Neural progenitor cell (in vitro differentiated cells): ENCODE measurements around the gene KIFBP. TPM values are rescaled to one million over a fixed set of nuclear protein-coding genes. Genes with fewer than 3 reads are reported as not detected.

Source experiments
- DNase-seq: peaks from one replicate; pipeline ENCODE4 v3.0.0-alpha.2; 2016; ENCODE audit warnings: low spot score
- H2AFZ ChIP-seq: fragments of 200-600 bp; sonication (generic); replicated peaks from 2 replicates; pipeline ENCODE4 v1.6.1; 2016; ENCODE audit warnings: antibody characterized with exemption
- H3F3A ChIP-seq: fragments of 200-600 bp; sonication (generic); 2 replicates; pipeline ENCODE4 v1.6.1; 2016; ENCODE audit warnings: antibody characterized with exemption, low read depth
- H3K27ac ChIP-seq: fragments of 200-600 bp; sonication (generic); 2 replicates; pipeline ENCODE4 v1.5.1; 2016; ENCODE audit warnings: mild to moderate bottlenecking
- H3K27me3 ChIP-seq: fragments of 200-600 bp; sonication (generic); 2 replicates; pipeline ENCODE4 v1.6.1; 2016; ENCODE audit warnings: mild to moderate bottlenecking, moderate library complexity
- H3K36me3 ChIP-seq: fragments of 200-600 bp; sonication (generic); 2 replicates; pipeline ENCODE4 v1.5.1; 2016
- H3K4me1 ChIP-seq: fragments of 200-600 bp; sonication (generic); 2 replicates; pipeline ENCODE4 v1.6.1; 2016; ENCODE audit warnings: mixed run types
- H3K4me2 ChIP-seq: fragments of 200-600 bp; sonication (generic); 2 replicates; pipeline ENCODE4 v1.6.1; 2016
- H3K4me3 ChIP-seq: fragments of 200-600 bp; sonication (generic); 2 replicates; pipeline ENCODE4 v1.5.1; 2016
- H3K79me2 ChIP-seq: fragments of 200-600 bp; sonication (generic); 2 replicates; pipeline ENCODE4 v1.6.1; 2016; ENCODE audit warnings: low read depth
- H3K9ac ChIP-seq: fragments of 200-600 bp; sonication (generic); 2 replicates; pipeline ENCODE4 v1.6.1; 2016
- H3K9me3 ChIP-seq: fragments of 200-600 bp; sonication (generic); 2 replicates; pipeline ENCODE4 v1.5.1; 2016; ENCODE audit warnings: low read depth
- H4K20me1 ChIP-seq: fragments of 200-600 bp; sonication (generic); 2 replicates; pipeline ENCODE4 v1.6.1; 2016; ENCODE audit warnings: low read depth
- H3K27ac Mint-ChIP-seq: 3 replicates; pipeline ENCODE4 v1.8.0; 2021; ENCODE audit warnings: mixed read lengths
- H3K27me3 Mint-ChIP-seq: 2 replicates; pipeline ENCODE4 v1.8.0; 2022; ENCODE audit warnings: low read depth, mild to moderate bottlenecking, inconsistent platforms, moderate library complexity, mixed read lengths; ENCODE audit not compliant: insufficient read depth
- H3K36me3 Mint-ChIP-seq: 3 replicates; pipeline ENCODE4 v1.8.0; 2021; ENCODE audit warnings: mixed read lengths
- H3K4me1 Mint-ChIP-seq: 3 replicates; pipeline ENCODE4 v1.8.0; 2021; ENCODE audit warnings: mixed read lengths
- H3K4me3 Mint-ChIP-seq: 3 replicates; pipeline ENCODE4 v1.8.0; 2021; ENCODE audit warnings: mild to moderate bottlenecking, moderate library complexity, mixed read lengths
- H3K9me3 Mint-ChIP-seq: 3 replicates; pipeline ENCODE4 v1.8.0; 2020; ENCODE audit warnings: mixed read lengths
- CTCF ChIP-seq: fragments of 200-600 bp; sonication (generic); IDR thresholded peaks from 2 replicates; pipeline ENCODE4 v1.5.1; 2017; ENCODE audit warnings: antibody characterized with exemption, mild to moderate bottlenecking
- EZH2 ChIP-seq: fragments of 200-600 bp; sonication (generic); IDR thresholded peaks from 2 replicates; pipeline ENCODE4 v1.6.1; 2017; ENCODE audit warnings: antibody characterized with exemption, mild to moderate bottlenecking, moderate library complexity
- EZH2phosphoT487 ChIP-seq: fragments of 200-600 bp; sonication (generic); IDR thresholded peaks from 2 replicates; pipeline ENCODE4 v1.6.1; 2017; ENCODE audit warnings: antibody characterized with exemption
- total RNA-seq: library from RNA; depleted of rRNA; stranded (reverse); fragments of >200 nt; gene quantifications from 2 replicates; pipeline ENCODE4 v1.2.3, GENCODE V29; 2015; ENCODE audit warnings: low replicate concordance

Gene KIFBP
- total RNA-seq, 1 donor from 2014 or later = 44.9 TPM

GRCh38 chr10:68957284-68957615 lies 31.4 kb upstream of the KIFBP start:
- H3K79me2 ChIP-seq = peaks cover 71% of the 10 kb centered on the region
- H3K4me2 ChIP-seq = peak overlapping the region; percentile 90
- H3K27ac Mint-ChIP-seq = peak overlapping the region; percentile 62
- peak overlapping the region; percentile 68 for H3K9ac ChIP-seq
- H3K9me3 Mint-ChIP-seq = no peaks in the 10 kb centered on the region
- peaks cover 21% of the 10 kb centered on the region for H3F3A ChIP-seq
- peaks cover 2% of the 10 kb centered on the region for H3K27me3 Mint-ChIP-seq
- H3K27ac ChIP-seq = no peak overlapping the region
- H3K4me3 ChIP-seq = peak overlapping the region; percentile 98
- no peak for DNase-seq
- TF ChIP-seq EZH2phosphoT487 (no peak), EZH2 (no peak), CTCF (no peak)
- H3K4me1 Mint-ChIP-seq = peaks cover 11% of the 10 kb centered on the region
- H2AFZ ChIP-seq = no peak overlapping the region
- peaks cover 6% of the 10 kb centered on the region for H3K36me3 Mint-ChIP-seq
- H4K20me1 ChIP-seq = peaks cover 36% of the 10 kb centered on the region
- peaks cover 24% of the 10 kb centered on the region for H3K36me3 ChIP-seq
- H3K4me3 Mint-ChIP-seq = peak overlapping the region; percentile 100
- peaks cover 8% of the 10 kb centered on the region for H3K4me1 ChIP-seq
- H3K27me3 ChIP-seq = no peaks in the 10 kb centered on the region
- H3K9me3 ChIP-seq = no peaks in the 10 kb centered on the region

- H3K79me2 ChIP-seq = peaks cover 75% of the 10 kb centered on the region
- H3K27ac ChIP-seq = no peak overlapping the region
- H4K20me1 ChIP-seq = peaks cover 38% of the 10 kb centered on the region
- H3K9me3 ChIP-seq = no peaks in the 10 kb centered on the region
- Mint-ChIP-seq H3K27me3 (peaks cover 2% of the 10 kb centered on the region), H3K4me3 (peak overlapping the region; percentile 100), H3K9me3 (no peaks in the 10 kb centered on the region), H3K27ac (peak overlapping the region; percentile 62), H3K36me3 (peaks cover 7% of the 10 kb centered on the region), H3K4me1 (peaks cover 11% of the 10 kb centered on the region)
- no peak for TF ChIP-seq EZH2phosphoT487
- no peak for TF ChIP-seq EZH2
- TF ChIP-seq CTCF = no peak
- no peak for DNase-seq
- peak overlapping the region; percentile 90 for H3K4me2 ChIP-seq
- H3K27me3 ChIP-seq = no peaks in the 10 kb centered on the region
- H3K36me3 ChIP-seq = peaks cover 25% of the 10 kb centered on the region
- no peak overlapping the region for H2AFZ ChIP-seq
- peaks cover 8% of the 10 kb centered on the region for H3K4me1 ChIP-seq
- no peak overlapping the region for H3K9ac ChIP-seq
- peaks cover 21% of the 10 kb centered on the region for H3F3A ChIP-seq
- H3K4me3 ChIP-seq = peak overlapping the region; percentile 98
These were observed 30.9 kb upstream of the KIFBP start for GRCh38 chr10:68957654-68958053.

- Histone ChIP-seq H3K4me3 (no peak overlapping the region), H3K4me1 (peaks cover 8% of the 10 kb centered on the region), H3K27me3 (no peaks in the 10 kb centered on the region), H3K9ac (no peak overlapping the region), H3K79me2 (peaks cover 71% of the 10 kb centered on the region), H3K36me3 (peaks cover 28% of the 10 kb centered on the region), H3F3A (peaks cover 16% of the 10 kb centered on the region), H2AFZ (no peak overlapping the region), H4K20me1 (peaks cover 38% of the 10 kb centered on the region), H3K4me2 (no peak overlapping the region), H3K9me3 (no peaks in the 10 kb centered on the region), H3K27ac (no peak overlapping the region)
- peaks cover 2% of the 10 kb centered on the region for H3K27me3 Mint-ChIP-seq
- H3K27ac Mint-ChIP-seq = no peak overlapping the region
- TF ChIP-seq EZH2 = no peak
- no peak overlapping the region for H3K4me3 Mint-ChIP-seq
- peaks cover 10% of the 10 kb centered on the region for H3K36me3 Mint-ChIP-seq
- H3K4me1 Mint-ChIP-seq = peaks cover 11% of the 10 kb centered on the region
- DNase-seq = no peak
- no peaks in the 10 kb centered on the region for H3K9me3 Mint-ChIP-seq
These were observed 28.7 kb upstream of the KIFBP start for GRCh38 chr10:68959695-68960527.

GRCh38 chr10:68963151-68963550 lies 25.5 kb upstream of the KIFBP start:
- Histone ChIP-seq H3K9ac (no peak overlapping the region), H3K4me2 (no peak overlapping the region), H3K4me3 (no peak overlapping the region), H3K79me2 (peaks cover 47% of the 10 kb centered on the region), H3K27me3 (no peaks in the 10 kb centered on the region), H3K36me3 (peaks cover 36% of the 10 kb centered on the region), H4K20me1 (peaks cover 18% of the 10 kb centered on the region), H3F3A (peaks cover 3% of the 10 kb centered on the region), H3K27ac (no peak overlapping the region), H3K4me1 (no peaks in the 10 kb centered on the region), H3K9me3 (no peaks in the 10 kb centered on the region), H2AFZ (no peak overlapping the region)
- Mint-ChIP-seq H3K4me1 (no peaks in the 10 kb centered on the region), H3K36me3 (peaks cover 23% of the 10 kb centered on the region), H3K27ac (no peak overlapping the region), H3K27me3 (no peaks in the 10 kb centered on the region), H3K9me3 (no peaks in the 10 kb centered on the region), H3K4me3 (no peak overlapping the region)
- no peak for TF ChIP-seq EZH2phosphoT487
- TF ChIP-seq CTCF = no peak
- TF ChIP-seq EZH2 = no peak
- no peak for DNase-seq
